Lung (tissue), 12 donors: Measurements from ENCODE around the gene SH3BP2. TPM values are rescaled to one million over a fixed set of nuclear protein-coding genes. Genes with fewer than 3 reads are reported as not detected.

Experiments
- ATAC-seq: fragments of 200-7000 bp; cut with Tn5 transposase; one replicate; pipeline ENCODE4 v1.9.1; 2020; ENCODE audit warnings: moderate number of reproducible peaks; ENCODE audit not compliant: insufficient read depth, low FRiP score
- DNase-seq, 3 donors: peaks; one replicate each; pipeline ENCODE4 v3.0.0-alpha.2; 2013 to 2017
- H3K27ac ChIP-seq, 2 donors: one replicate each; pipeline ENCODE4 v1.5.1; 2013; ENCODE audit warnings: mild to moderate bottlenecking in 2 of 2, moderate library complexity in 2 of 2, control low read depth in 1 of 2, inconsistent platforms in 1 of 2, low read depth in 1 of 2, low read length in 1 of 2
- H3K27me3 ChIP-seq, 3 donors: one replicate each; pipeline ENCODE4 v1.5.1; 2013; ENCODE audit warnings: low read length in 2 of 3; ENCODE audit not compliant: control insufficient read depth in 3 of 3, insufficient read depth in 3 of 3
- H3K36me3 ChIP-seq, 4 donors: one replicate each; pipeline ENCODE4 v1.5.1; 2013; ENCODE audit warnings: low read length in 4 of 4, mild to moderate bottlenecking in 1 of 4, moderate library complexity in 1 of 4; ENCODE audit not compliant: control insufficient read depth in 4 of 4, insufficient read depth in 4 of 4
- H3K4me1 ChIP-seq, 5 donors: one replicate each; pipeline ENCODE4 v1.5.1; 2013; ENCODE audit warnings: low read length in 5 of 5, mild to moderate bottlenecking in 2 of 5, moderate library complexity in 1 of 5; ENCODE audit not compliant: control insufficient read depth in 5 of 5, insufficient read depth in 5 of 5
- H3K4me3 ChIP-seq: one replicate; pipeline ENCODE4 v1.5.1; 2013; ENCODE audit warnings: mild to moderate bottlenecking, control low read depth, moderate library complexity
- H3K9ac ChIP-seq, 2 donors: one replicate each; pipeline ENCODE4 v1.5.1; 2013; ENCODE audit warnings: low read length in 2 of 2, control low read depth in 1 of 2; ENCODE audit not compliant: insufficient read depth in 1 of 2
- H3K9me3 ChIP-seq, 4 donors: one replicate each; pipeline ENCODE4 v1.5.1; 2013; ENCODE audit warnings: low read length in 3 of 4, mild to moderate bottlenecking in 1 of 4, moderate library complexity in 1 of 4; ENCODE audit not compliant: control insufficient read depth in 4 of 4, insufficient read depth in 3 of 4
- WGBS, 2 donors: extraction: QIAGEN DNeasy Blood & Tissue Kit; methylation state at CpG; one replicate each; pipeline ENCODE4 v1.1.7; 2013; 5-methylcytosine and 5-hydroxymethylcytosine counted together
- polyA plus RNA-seq, 2 donors: library from polyadenylated mRNA; stranded (reverse); fragments of 200-250 nt; gene quantifications; one replicate each; pipeline ENCODE4 v1.2.1, GENCODE V29; 2013
- total RNA-seq, 2 donors: library from RNA; depleted of rRNA in 1 of 2; stranded (reverse); fragments of >200 nt in 1 of 2; gene quantifications; one replicate each; pipeline ENCODE4 v1.2.1, GENCODE V29; 2014 to 2021
- TF ChIP-seq, protein P1 (sequence below): IDR thresholded peaks from 2 replicates; pipeline ENCODE4 v1.5.1; 2012; ENCODE audit warnings: mild to moderate bottlenecking; ENCODE audit errors: control extremely low read depth, extremely low read depth
- donor health status: control.
- donor health status: control.
- donor health status: Bipolar disorder and iron deficiency.
- donor health status: healthy.
- donor health status: DM: yes; HTN: yes; CAD: no.

Gene SH3BP2
- total and polyA plus RNA-seq, 4 donors = 49.9 to 117 (median 79.8) TPM

DNA sequence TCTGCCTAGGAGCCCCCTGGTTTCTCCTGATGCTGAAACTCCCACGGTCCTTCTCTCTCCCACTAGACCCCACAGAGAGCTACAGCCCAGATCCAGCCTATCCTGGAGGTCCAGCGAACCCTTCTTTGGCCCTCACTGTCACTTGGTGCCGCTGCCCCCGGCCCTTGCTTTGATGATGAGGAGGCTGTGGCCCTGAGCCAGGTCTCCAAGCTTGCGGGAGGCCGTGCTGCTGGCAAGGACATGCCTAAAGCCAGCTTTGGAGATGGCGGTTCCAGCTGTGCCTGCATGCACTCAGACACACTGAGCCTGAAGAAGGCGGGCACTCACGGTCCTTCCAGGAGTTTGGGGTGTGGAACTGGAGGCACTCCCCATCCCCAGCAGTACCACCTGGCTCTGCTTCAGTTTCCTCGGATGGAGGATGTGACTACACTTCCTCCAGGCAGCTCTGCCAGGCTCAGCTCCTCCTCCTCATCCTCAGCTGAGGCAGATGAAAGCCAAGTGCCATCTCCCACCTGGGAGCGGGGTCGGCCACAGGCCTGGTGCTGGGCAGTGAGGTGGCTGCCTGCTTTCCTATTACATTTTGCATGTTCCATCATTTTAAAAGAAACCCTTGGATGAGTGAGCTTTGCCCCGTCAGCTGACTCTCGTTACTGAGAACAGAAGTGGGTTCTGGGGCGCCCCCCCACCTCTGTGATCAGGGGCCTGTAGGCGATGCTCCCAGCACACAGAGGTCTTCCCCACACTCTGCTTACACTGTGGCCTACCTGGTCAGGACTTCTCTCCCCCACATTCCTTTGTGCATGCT is 45.8 kb upstream of the SH3BP2 start:
- Histone ChIP-seq H3K9ac (no peak overlapping the region), H3K4me1 (peaks cover 0 to 18% (median 7%) of the 10 kb centered on the region in 5 donors), H3K36me3 (peaks cover 4 to 53% (median 10%) of the 10 kb centered on the region in 4 donors), H3K27ac (peak overlapping the region in 1 of 2 donors; percentile 59), H3K27me3 (no peaks in the 10 kb centered on the region), H3K9me3 (no peaks in the 10 kb centered on the region), H3K4me3 (no peak overlapping the region)
- peak; percentile 40 to 82 (median 46) for DNase-seq
- WGBS, 2 donors = 78 to 80% methylated on average over 16 of the region's 16 CpGs
- TF ChIP-seq, protein P1, sequence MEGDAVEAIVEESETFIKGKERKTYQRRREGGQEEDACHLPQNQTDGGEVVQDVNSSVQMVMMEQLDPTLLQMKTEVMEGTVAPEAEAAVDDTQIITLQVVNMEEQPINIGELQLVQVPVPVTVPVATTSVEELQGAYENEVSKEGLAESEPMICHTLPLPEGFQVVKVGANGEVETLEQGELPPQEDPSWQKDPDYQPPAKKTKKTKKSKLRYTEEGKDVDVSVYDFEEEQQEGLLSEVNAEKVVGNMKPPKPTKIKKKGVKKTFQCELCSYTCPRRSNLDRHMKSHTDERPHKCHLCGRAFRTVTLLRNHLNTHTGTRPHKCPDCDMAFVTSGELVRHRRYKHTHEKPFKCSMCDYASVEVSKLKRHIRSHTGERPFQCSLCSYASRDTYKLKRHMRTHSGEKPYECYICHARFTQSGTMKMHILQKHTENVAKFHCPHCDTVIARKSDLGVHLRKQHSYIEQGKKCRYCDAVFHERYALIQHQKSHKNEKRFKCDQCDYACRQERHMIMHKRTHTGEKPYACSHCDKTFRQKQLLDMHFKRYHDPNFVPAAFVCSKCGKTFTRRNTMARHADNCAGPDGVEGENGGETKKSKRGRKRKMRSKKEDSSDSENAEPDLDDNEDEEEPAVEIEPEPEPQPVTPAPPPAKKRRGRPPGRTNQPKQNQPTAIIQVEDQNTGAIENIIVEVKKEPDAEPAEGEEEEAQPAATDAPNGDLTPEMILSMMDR = no peak
- no peak for ATAC-seq

DNA sequence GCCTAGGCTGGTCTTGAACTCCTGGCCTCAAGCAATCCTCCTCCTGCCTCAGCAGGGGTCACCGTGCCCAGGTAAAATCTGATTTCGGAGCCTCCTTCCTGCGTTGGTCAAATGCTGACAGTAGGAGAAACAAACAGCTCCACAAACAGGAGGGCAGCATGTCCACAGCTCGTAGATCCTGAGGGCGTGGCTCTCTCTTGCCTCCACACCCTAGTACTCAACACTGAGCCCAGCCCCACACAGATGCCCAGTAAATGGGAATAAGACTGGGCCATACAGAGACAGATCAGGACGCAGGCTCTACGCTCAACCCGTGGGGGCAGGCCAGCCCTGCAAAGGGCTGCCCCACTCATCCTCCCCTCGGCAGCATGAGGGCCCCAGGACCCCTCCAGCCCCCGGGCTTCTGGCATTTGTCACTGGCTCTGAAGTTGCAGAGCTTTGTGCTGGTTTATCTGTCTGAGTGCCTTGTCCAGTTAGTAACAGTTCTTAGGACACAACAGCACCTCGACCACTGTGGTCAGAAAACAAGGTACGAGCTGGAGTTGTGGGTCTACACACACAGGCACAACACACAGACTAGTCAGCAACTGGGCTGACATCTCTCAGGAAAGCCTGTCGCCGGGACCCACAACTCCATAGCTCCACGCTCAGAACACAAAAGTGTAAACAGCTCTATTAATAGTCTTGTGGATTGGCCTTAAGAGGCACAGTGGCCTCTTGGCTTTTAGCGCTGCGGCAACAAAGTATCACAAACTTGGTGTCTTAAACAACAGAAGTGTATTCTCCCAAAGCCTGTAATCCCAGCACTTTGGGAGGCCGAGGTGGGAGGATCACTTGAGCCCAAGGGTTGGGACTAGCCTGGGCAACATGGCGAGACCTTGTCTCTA is 41.9 kb upstream of the SH3BP2 start:
- Histone ChIP-seq H3K4me1 (peaks cover 4 to 22% (median 7%) of the 10 kb centered on the region in 5 donors), H3K27ac (no peak overlapping the region), H3K27me3 (no peaks in the 10 kb centered on the region), H3K36me3 (peaks cover 3 to 21% (median 4%) of the 10 kb centered on the region in 4 donors), H3K4me3 (no peak overlapping the region), H3K9me3 (no peaks in the 10 kb centered on the region), H3K9ac (no peak overlapping the region)
- TF ChIP-seq, protein P1 = no peak
- 78 to 87% methylated on average over 19 of the region's 19 CpGs for WGBS, 2 donors
- no peak for ATAC-seq
- no peak for DNase-seq

DNA sequence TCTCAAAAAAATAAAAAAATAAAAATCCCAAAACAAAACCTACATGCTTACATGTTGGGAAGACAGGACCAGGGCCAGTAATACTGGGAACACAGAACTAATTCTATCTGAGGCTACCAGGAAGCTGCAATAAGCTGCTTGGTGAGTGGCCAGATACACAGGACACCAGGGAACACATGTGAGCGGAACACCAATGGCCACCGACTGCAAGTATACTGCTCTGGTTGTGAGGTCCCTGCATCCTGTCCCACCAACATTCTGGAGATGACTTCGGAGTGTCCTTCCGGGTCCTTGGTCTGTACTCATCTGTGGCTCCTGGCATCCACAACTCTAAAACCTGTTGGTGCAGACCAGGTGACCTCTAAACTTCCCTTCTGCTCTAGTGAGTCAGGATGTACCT is 39.4 kb upstream of the SH3BP2 start:
- no peak for ATAC-seq
- no peak for DNase-seq
- 79 to 89% methylated on average over 4 of the region's 4 CpGs for WGBS, 2 donors
- Histone ChIP-seq H3K4me1 (peaks cover 0 to 11% (median 7%) of the 10 kb centered on the region in 5 donors), H3K36me3 (peaks cover 0 to 4% (median 0%) of the 10 kb centered on the region in 4 donors), H3K27ac (no peak overlapping the region), H3K9ac (no peak overlapping the region), H3K9me3 (no peaks in the 10 kb centered on the region), H3K27me3 (no peaks in the 10 kb centered on the region), H3K4me3 (no peak overlapping the region)
- TF ChIP-seq, protein P1 = no peak
